SK-N-SH (cell line): Measurements from ENCODE around the gene GSG1L. TPM values are rescaled to one million over a fixed set of nuclear protein-coding genes. Genes with fewer than 3 reads are reported as not detected.

Source experiments
- CTCF ChIA-PET: fragments of 300-600, 350-600 bp; formaldehyde crosslinking; extraction: SDS; loops from one replicate; lab custom pipeline; 2021; lab: Yijun Ruan, JAX
- POLR2A ChIA-PET: fragments of 350-600 bp; sonication (Branson Sonifier 250); formaldehyde crosslinking; extraction: SDS; loops from one replicate; lab custom pipeline; 2020; ENCODE audit warnings: antibody characterized with exemption, inconsistent platforms; lab: Yijun Ruan, JAX
- DNase-seq: peaks from one replicate; pipeline ENCODE4 v3.0.0; 2012
- H2AFZ ChIP-seq: fragments of 200-600 bp; sonication (generic); 2 replicates; pipeline ENCODE4 v1.8.1; 2016; ENCODE audit warnings: antibody characterized with exemption, mild to moderate bottlenecking, low read depth
- H3F3A ChIP-seq: fragments of 200-600 bp; sonication (generic); replicated peaks from 2 replicates; pipeline ENCODE3; 2016; ENCODE audit warnings: antibody characterized with exemption, mild to moderate bottlenecking; ENCODE audit not compliant: insufficient read depth
- H3K27ac ChIP-seq, 2 experiments: fragments of 200-500 bp in 1 of 2; fragments of 200-600 bp in 1 of 2; sonication (Bioruptor generic) in 1 of 2; sonication (generic), shearing (Covaris generic) in 1 of 2; 2 replicates each; pipeline versions ENCODE4 v1.5.1 to v1.6.1; 2014 to 2016; ENCODE audit warnings: low read depth in 2 of 2, inconsistent platforms in 1 of 2, low read length in 1 of 2, mild to moderate bottlenecking in 1 of 2, mixed read lengths in 1 of 2
- H3K27me3 ChIP-seq: fragments of 200-600 bp; sonication (generic), shearing (Covaris generic); 2 replicates; pipeline ENCODE4 v1.6.1; 2016; ENCODE audit warnings: mixed run types; ENCODE audit not compliant: insufficient read depth
- H3K36me3 ChIP-seq, 2 experiments: fragments of 200-500 bp in 1 of 2; fragments of 200-600 bp in 1 of 2; sonication (Bioruptor generic) in 1 of 2; sonication (generic) in 1 of 2; replicated peaks in 1 of 2; 2 replicates each; pipeline versions ENCODE3 to v1.5.1; 2014 to 2016; ENCODE audit warnings: low read length in 1 of 2, mild to moderate bottlenecking in 1 of 2; ENCODE audit not compliant: insufficient read depth in 2 of 2, control insufficient read depth in 1 of 2
- H3K4me1 ChIP-seq, 2 experiments: fragments of 200-500 bp in 1 of 2; fragments of 200-600 bp in 1 of 2; sonication (Bioruptor generic) in 1 of 2; sonication (generic), shearing (Covaris generic) in 1 of 2; 2 replicates each; pipeline versions ENCODE4 v1.5.1 to v1.6.1; 2014 to 2016; ENCODE audit warnings: low read depth in 1 of 2, low read length in 1 of 2, mixed run types in 1 of 2; ENCODE audit not compliant: insufficient read depth in 2 of 2, control insufficient read depth in 1 of 2
- H3K4me2 ChIP-seq: fragments of 200-600 bp; sonication (generic), shearing (Covaris generic); 2 replicates; pipeline ENCODE4 v1.6.1; 2017; ENCODE audit warnings: mixed run types
- H3K4me3 ChIP-seq, 2 experiments: fragments of 200-500 bp in 1 of 2; fragments of 200-600 bp in 1 of 2; sonication (Bioruptor generic) in 1 of 2; sonication (generic), shearing (Covaris generic) in 1 of 2; 2 replicates each; pipeline versions ENCODE4 v1.5.1 to v1.8.1; 2014 to 2016; ENCODE audit warnings: low read depth in 2 of 2, inconsistent platforms in 1 of 2, low read length in 1 of 2, mild to moderate bottlenecking in 1 of 2, mixed read lengths in 1 of 2, moderate library complexity in 1 of 2
- H3K79me2 ChIP-seq: fragments of 200-600 bp; sonication (generic); 2 replicates; pipeline ENCODE4 v1.8.1; 2017; ENCODE audit warnings: mild to moderate bottlenecking; ENCODE audit not compliant: insufficient read depth
- H3K9ac ChIP-seq: fragments of 200-600 bp; sonication (generic); 2 replicates; pipeline ENCODE4 v1.6.1; 2017; ENCODE audit warnings: mixed run types
- H3K9me2 ChIP-seq: fragments of 200-600 bp; sonication (generic); 2 replicates; pipeline ENCODE4 v1.6.1; 2017; ENCODE audit warnings: mixed run types
- H3K9me3 ChIP-seq: fragments of 200-600 bp; sonication (generic); 2 replicates; pipeline ENCODE4 v1.6.1; 2017; ENCODE audit warnings: mixed run types, mild to moderate bottlenecking, moderate library complexity
- H4K20me1 ChIP-seq: fragments of 200-600 bp; sonication (generic); 2 replicates; pipeline ENCODE4 v1.6.1; 2017; ENCODE audit warnings: mild to moderate bottlenecking, mixed run types; ENCODE audit not compliant: insufficient read depth
- CHD2 ChIP-seq: fragments of 150-350 bp; IDR thresholded peaks from 2 replicates; pipeline ENCODE4 v1.6.1; 2018; ENCODE audit warnings: low read length; ENCODE audit not compliant: partially characterized antibody
- ELF1 ChIP-seq: IDR thresholded peaks from 2 replicates; pipeline ENCODE4 v1.4.0; 2012
- EP300 ChIP-seq, 2 experiments: IDR thresholded peaks; 2 replicates each; pipeline versions ENCODE4 v1.4.0 to v1.6.1; 2012; ENCODE audit warnings: borderline replicate concordance in 1 of 2, low read depth in 1 of 2, low read length in 1 of 2
- EZH2phosphoT487 ChIP-seq: fragments of 200-600 bp; sonication (generic); IDR thresholded peaks from 2 replicates; pipeline ENCODE4 v1.6.1; 2017; ENCODE audit warnings: low read depth, mixed run types, mild to moderate bottlenecking, antibody characterized with exemption, moderate library complexity, borderline replicate concordance
- FOSL2 ChIP-seq: IDR thresholded peaks from 2 replicates; pipeline ENCODE4 v1.4.0; 2012; ENCODE audit warnings: low read depth, mild to moderate bottlenecking, moderate library complexity, borderline replicate concordance
- FOXJ3 ChIP-seq: sonication (generic); formaldehyde crosslinking; IDR thresholded peaks from 2 replicates; pipeline ENCODE4 v1.5.1; 2020; ENCODE audit warnings: mild to moderate bottlenecking, missing genetic modification reagents
- FOXM1 ChIP-seq: IDR thresholded peaks from 2 replicates; pipeline ENCODE4 v1.4.0; 2012; ENCODE audit warnings: low read depth, mild to moderate bottlenecking
- GABPA ChIP-seq: IDR thresholded peaks from 2 replicates; pipeline ENCODE4 v1.4.0; 2012; ENCODE audit warnings: low read depth, mild to moderate bottlenecking
- GATA2 ChIP-seq: sonication (generic); formaldehyde crosslinking; IDR thresholded peaks from 2 replicates; pipeline ENCODE4 v1.5.0; 2020; ENCODE audit warnings: mild to moderate bottlenecking, missing genetic modification reagents
- JUND ChIP-seq: IDR thresholded peaks from 2 replicates; pipeline ENCODE4 v1.4.0; 2012
- MEF2A ChIP-seq: IDR thresholded peaks from 2 replicates; pipeline ENCODE4 v1.4.0; 2012; ENCODE audit warnings: low read depth, borderline replicate concordance
- MXI1 ChIP-seq: IDR thresholded peaks from 2 replicates; pipeline ENCODE4 v1.6.1; 2012; ENCODE audit warnings: mild to moderate bottlenecking, low read depth, low read length, improper control_type of control experiment
- NRF1 ChIP-seq: IDR thresholded peaks from 2 replicates; pipeline ENCODE4 v1.6.1; 2012; ENCODE audit warnings: low read depth, mild to moderate bottlenecking, low read length
- POLR2AphosphoS5 ChIP-seq: IDR thresholded peaks from 2 replicates; pipeline ENCODE4 v1.6.1; 2012; ENCODE audit warnings: low read depth, low read length
- RCOR1 ChIP-seq: fragments of 150-350 bp; IDR thresholded peaks from 2 replicates; pipeline ENCODE4 v1.6.1; 2017; ENCODE audit warnings: antibody characterized with exemption, low read length
- RXRA ChIP-seq: IDR thresholded peaks from 2 replicates; pipeline ENCODE4 v1.4.0; 2012; ENCODE audit warnings: low read depth, mild to moderate bottlenecking, borderline replicate concordance
- SIN3A ChIP-seq: IDR thresholded peaks from 2 replicates; pipeline ENCODE4 v1.6.1; 2012; ENCODE audit warnings: low read depth, mild to moderate bottlenecking, low read length, moderate library complexity, borderline replicate concordance
- SMC3 ChIP-seq: IDR thresholded peaks from 2 replicates; pipeline ENCODE4 v1.6.1; 2012; ENCODE audit warnings: low read depth, low read length, improper control_type of control experiment
- TAF1 ChIP-seq: IDR thresholded peaks from 2 replicates; pipeline ENCODE4 v1.6.1; 2012; ENCODE audit warnings: low read depth, mild to moderate bottlenecking, low read length, moderate library complexity, borderline replicate concordance
- TCF12 ChIP-seq: IDR thresholded peaks from 2 replicates; pipeline ENCODE4 v1.4.0; 2012
- TEAD4 ChIP-seq: IDR thresholded peaks from 2 replicates; pipeline ENCODE4 v1.4.0; 2012; ENCODE audit warnings: mild to moderate bottlenecking, borderline replicate concordance; ENCODE audit not compliant: insufficient read depth
- YY1 ChIP-seq: IDR thresholded peaks from 2 replicates; pipeline ENCODE4 v1.4.0; 2012; ENCODE audit warnings: low read depth, mild to moderate bottlenecking
- WGBS: methylation state at CpG from one replicate; pipeline ENCODE4 v1.1.6; 2017; ENCODE audit warnings: low lambda C conversion rate; 5-methylcytosine and 5-hydroxymethylcytosine counted together
- polyA plus RNA-seq, 3 experiments: library from polyadenylated mRNA; depleted of rRNA; stranded (reverse); fragments of >200 nt; gene quantifications; 2 replicates each; pipeline ENCODE4 v1.2.3, GENCODE V29; 2012
- TF ChIP-seq, protein P1 (sequence below): fragments of 200-600 bp; sonication (generic); IDR thresholded peaks from 2 replicates; pipeline ENCODE4 v1.6.1; 2017; ENCODE audit warnings: antibody characterized with exemption, mild to moderate bottlenecking, moderate library complexity
- TF ChIP-seq, protein P2 (sequence below): IDR thresholded peaks from 2 replicates; pipeline ENCODE4; 2012

Gene GSG1L
- polyA plus RNA-seq, 1 of the 3 experiments (the other 2 are of a cell fraction): not detected

DNA sequence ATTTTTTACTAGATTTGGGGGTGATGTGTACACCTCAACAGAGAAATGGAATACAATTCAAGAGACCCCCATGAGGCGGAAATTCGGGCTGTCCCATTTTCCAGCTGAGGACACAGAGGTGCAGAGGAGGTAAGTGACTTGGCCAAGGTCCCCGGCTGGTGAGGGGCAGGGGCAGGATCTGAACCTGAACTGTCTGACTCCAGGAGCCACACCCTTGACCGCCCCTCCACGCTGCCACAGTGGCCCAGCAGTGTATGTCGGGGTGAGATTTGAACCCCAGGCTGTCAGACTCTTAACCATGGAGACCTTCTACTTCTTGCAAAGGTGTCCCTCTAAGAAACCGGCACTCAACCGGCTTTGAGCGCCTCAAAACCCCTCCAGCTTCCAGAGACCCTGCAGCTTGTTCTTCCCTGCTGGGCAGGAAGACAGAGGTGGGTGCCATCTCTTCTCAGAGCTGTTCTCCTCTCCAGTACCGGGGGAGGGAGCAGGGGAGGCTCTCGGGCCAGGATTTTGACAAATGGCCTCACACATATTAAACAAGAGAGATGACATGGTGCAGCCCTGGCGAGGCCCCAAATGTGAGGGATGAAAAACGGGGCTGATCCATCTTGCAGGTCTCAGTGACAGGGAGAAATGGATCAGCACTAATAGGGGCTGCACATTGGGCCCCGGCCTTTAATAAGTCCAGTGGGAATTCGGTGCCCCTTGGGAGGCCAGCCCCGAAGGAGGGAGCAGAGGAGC, 222.3 kb downstream of the GSG1L start:
- Histone ChIP-seq H3K4me3 (no peak overlapping the region), H3K9me2 (no peaks in the 10 kb centered on the region), H3K9me3 (no peaks in the 10 kb centered on the region), H4K20me1 (no peaks in the 10 kb centered on the region), H3K4me1 (no peaks in the 10 kb centered on the region), H3F3A (no peaks in the 10 kb centered on the region), H3K9ac (no peak overlapping the region), H2AFZ (no peak overlapping the region), H3K4me2 (no peak overlapping the region)
- WGBS: 24% methylated on average over 8 of the region's 16 CpGs
- POLR2A ChIA-PET: no interaction called here
- CTCF ChIA-PET: interaction anchor here (0.6 kb wide), 1 partner anchor 16 kb away, joined by 3 read pairs; no protein-coding TSS in a partner anchor
- TF ChIP-seq JUND (no peak), TCF12 (no peak), MXI1 (no peak), GABPA (no peak), ELF1 (no peak), RXRA (no peak), TAF1 (no peak), NRF1 (no peak), POLR2AphosphoS5 (no peak)
- TF ChIP-seq, protein P1, sequence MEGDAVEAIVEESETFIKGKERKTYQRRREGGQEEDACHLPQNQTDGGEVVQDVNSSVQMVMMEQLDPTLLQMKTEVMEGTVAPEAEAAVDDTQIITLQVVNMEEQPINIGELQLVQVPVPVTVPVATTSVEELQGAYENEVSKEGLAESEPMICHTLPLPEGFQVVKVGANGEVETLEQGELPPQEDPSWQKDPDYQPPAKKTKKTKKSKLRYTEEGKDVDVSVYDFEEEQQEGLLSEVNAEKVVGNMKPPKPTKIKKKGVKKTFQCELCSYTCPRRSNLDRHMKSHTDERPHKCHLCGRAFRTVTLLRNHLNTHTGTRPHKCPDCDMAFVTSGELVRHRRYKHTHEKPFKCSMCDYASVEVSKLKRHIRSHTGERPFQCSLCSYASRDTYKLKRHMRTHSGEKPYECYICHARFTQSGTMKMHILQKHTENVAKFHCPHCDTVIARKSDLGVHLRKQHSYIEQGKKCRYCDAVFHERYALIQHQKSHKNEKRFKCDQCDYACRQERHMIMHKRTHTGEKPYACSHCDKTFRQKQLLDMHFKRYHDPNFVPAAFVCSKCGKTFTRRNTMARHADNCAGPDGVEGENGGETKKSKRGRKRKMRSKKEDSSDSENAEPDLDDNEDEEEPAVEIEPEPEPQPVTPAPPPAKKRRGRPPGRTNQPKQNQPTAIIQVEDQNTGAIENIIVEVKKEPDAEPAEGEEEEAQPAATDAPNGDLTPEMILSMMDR: no peak
- TF ChIP-seq, all 33 proteins: peak for 0
- DNase-seq: no peak
- Histone ChIP-seq H3K27ac (no peak overlapping the region), H3K79me2 (no peaks in the 10 kb centered on the region), H3K36me3 (no peaks in the 10 kb centered on the region), H3K27me3 (no peaks in the 10 kb centered on the region)

DNA sequence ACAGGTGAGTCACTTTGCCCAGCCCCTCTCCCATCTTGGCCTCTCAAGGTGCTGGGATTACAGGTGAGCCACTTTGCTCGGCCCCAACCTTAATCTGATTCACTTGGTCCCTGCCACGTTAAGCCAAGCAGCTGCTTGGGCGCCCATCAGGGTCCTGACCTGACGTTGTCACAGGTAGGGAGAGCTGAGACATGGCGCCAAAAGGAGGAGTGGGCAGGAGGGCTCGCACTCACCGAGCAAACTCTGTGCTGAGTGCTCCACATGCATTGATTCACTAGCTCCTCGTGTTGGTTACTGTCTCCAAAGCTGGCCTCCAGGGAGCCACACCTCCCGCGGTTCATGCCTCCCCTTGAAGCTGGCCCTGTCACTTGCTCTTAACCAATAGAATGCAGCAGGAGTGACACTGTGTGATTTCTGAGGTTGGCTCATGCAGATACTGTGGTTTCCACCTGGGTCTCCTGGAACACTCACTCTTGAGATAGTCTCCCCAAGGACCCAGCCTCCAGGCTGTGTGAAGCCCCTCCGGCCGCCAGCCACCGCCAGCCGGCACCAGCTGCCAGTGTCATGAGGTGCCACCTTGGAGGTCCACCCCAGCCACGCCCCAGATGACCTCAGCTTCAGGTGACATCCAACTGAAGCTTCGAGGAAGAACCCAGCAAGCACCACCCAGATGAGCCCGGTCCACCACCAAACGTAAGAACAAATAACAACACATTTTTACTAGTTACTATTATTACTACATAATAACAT, 223.0 kb downstream of the GSG1L start:
- no peak overlapping the region for H3K4me3 ChIP-seq
- H3K4me1 ChIP-seq: no peaks in the 10 kb centered on the region
- H3K9me3 ChIP-seq: no peaks in the 10 kb centered on the region
- no peaks in the 10 kb centered on the region for H3K9me2 ChIP-seq
- H3K36me3 ChIP-seq: no peaks in the 10 kb centered on the region
- H3K27ac ChIP-seq: no peak overlapping the region
- H2AFZ ChIP-seq: no peak overlapping the region
- no peak overlapping the region for H3K4me2 ChIP-seq
- WGBS: 58% methylated on average over 13 of the region's 18 CpGs
- no peak overlapping the region for H3K9ac ChIP-seq
- no peak for DNase-seq
- POLR2A ChIA-PET: no interaction called here
- no peaks in the 10 kb centered on the region for H3K27me3 ChIP-seq
- no peaks in the 10 kb centered on the region for H4K20me1 ChIP-seq
- H3K79me2 ChIP-seq: no peaks in the 10 kb centered on the region
- H3F3A ChIP-seq: no peaks in the 10 kb centered on the region
- CTCF ChIA-PET: interaction anchor here (0.8 kb wide), 1 partner anchor 201 kb away, joined by 3 read pairs; no protein-coding TSS in a partner anchor
- TF ChIP-seq RXRA: no peak
- TF ChIP-seq FOXJ3: no peak
- TF ChIP-seq, protein P2, sequence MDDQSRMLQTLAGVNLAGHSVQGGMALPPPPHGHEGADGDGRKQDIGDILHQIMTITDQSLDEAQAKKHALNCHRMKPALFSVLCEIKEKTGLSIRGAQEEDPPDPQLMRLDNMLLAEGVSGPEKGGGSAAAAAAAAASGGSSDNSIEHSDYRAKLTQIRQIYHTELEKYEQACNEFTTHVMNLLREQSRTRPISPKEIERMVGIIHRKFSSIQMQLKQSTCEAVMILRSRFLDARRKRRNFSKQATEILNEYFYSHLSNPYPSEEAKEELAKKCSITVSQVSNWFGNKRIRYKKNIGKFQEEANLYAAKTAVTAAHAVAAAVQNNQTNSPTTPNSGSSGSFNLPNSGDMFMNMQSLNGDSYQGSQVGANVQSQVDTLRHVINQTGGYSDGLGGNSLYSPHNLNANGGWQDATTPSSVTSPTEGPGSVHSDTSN: no peak
- no peak for TF ChIP-seq CHD2
- no peak for TF ChIP-seq TEAD4
- no peak for TF ChIP-seq FOSL2
- no peak for TF ChIP-seq FOXM1
- TF ChIP-seq SIN3A: no peak
- TF ChIP-seq GATA2 (CRISPR knock-in tag): no peak
- TF ChIP-seq EP300 (IDR thresholded peaks at IDR 0.05; ENCODE audit: borderline replicate concordance in 1 of 2, low read depth in 1 of 2, low read length in 1 of 2): no peak
- no peak for TF ChIP-seq RCOR1
- no peak for TF ChIP-seq NRF1
- no peak for TF ChIP-seq YY1
- no peak for TF ChIP-seq SMC3
- TF ChIP-seq JUND: no peak
- TF ChIP-seq MEF2A: no peak
- TF ChIP-seq EZH2phosphoT487: no peak
